AG04450 (cell line): ENCODE data around the gene DDX10. TPM values are rescaled to one million over a fixed set of nuclear protein-coding genes. Genes with fewer than 3 reads are reported as not detected.

ENCODE experiments used
- CTCF ChIA-PET: fragments of 300-600, 350-600 bp; formaldehyde crosslinking; extraction: SDS; loops from one replicate; lab custom pipeline; 2022; ENCODE audit warnings: antibody characterized with exemption, inconsistent platforms; lab: Charles Lee
- POLR2A ChIA-PET: fragments of 350-600 bp; formaldehyde crosslinking; extraction: SDS; loops from one replicate; lab custom pipeline; 2021; ENCODE audit warnings: antibody characterized with exemption, inconsistent platforms; lab: Yijun Ruan, JAX
- DNase-seq: peaks from one replicate; pipeline ENCODE4 v3.0.0-alpha.2; 2011; ENCODE audit warnings: low read depth, low spot score
- H3K27ac ChIP-seq: one replicate; pipeline ENCODE4 v1.5.1; 2012; ENCODE audit warnings: low read depth, low read length, control low read depth
- H3K27me3 ChIP-seq: one replicate; pipeline ENCODE4 v1.6.0; 2012; ENCODE audit warnings: low read length; ENCODE audit not compliant: control insufficient read depth, insufficient read depth
- H3K4me3 ChIP-seq: 2 replicates; pipeline ENCODE4 v1.5.1; 2011; ENCODE audit warnings: mild to moderate bottlenecking, low read depth, low read length, control low read depth
- H3K9me3 ChIP-seq: 2 replicates; pipeline ENCODE4 v1.5.1; 2012; ENCODE audit warnings: low read length; ENCODE audit not compliant: control insufficient read depth, insufficient read depth
- polyA plus RNA-seq: library from polyadenylated mRNA; depleted of rRNA; stranded (reverse); fragments of >200 nt; gene quantifications from 2 replicates; pipeline ENCODE4 v1.2.3, GENCODE V29; 2011
- TF ChIP-seq, protein P1 (sequence below): IDR thresholded peaks from 2 replicates; pipeline ENCODE4 v1.5.1; 2011; ENCODE audit warnings: low read depth, low read length, control low read depth, inconsistent platforms

Gene DDX10
- polyA plus RNA-seq, 1 experiment: 27.1 TPM

DNA sequence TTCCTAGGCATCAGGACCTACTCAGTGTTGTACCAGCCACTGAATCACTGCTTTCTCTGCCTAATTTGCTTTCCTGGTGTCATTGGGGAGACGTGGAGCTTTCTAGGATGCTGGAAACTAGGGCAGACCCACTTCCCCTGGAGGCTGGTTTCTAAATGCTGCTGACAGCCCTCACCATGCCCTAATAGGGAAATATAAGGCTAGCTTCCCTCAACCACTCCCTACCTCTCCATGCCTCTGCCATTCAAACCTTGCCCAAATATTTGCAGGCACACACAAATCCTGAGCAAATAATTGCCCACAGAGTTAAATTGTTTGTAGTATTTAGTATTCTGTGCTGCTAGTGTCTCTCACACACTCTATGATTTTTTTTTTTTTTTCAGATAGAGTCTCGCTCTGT lies 310.2 kb downstream of the DDX10 start:
- ChIA-PET POLR2A (no interaction called here), CTCF (no interaction called here)
- TF ChIP-seq, protein P1, sequence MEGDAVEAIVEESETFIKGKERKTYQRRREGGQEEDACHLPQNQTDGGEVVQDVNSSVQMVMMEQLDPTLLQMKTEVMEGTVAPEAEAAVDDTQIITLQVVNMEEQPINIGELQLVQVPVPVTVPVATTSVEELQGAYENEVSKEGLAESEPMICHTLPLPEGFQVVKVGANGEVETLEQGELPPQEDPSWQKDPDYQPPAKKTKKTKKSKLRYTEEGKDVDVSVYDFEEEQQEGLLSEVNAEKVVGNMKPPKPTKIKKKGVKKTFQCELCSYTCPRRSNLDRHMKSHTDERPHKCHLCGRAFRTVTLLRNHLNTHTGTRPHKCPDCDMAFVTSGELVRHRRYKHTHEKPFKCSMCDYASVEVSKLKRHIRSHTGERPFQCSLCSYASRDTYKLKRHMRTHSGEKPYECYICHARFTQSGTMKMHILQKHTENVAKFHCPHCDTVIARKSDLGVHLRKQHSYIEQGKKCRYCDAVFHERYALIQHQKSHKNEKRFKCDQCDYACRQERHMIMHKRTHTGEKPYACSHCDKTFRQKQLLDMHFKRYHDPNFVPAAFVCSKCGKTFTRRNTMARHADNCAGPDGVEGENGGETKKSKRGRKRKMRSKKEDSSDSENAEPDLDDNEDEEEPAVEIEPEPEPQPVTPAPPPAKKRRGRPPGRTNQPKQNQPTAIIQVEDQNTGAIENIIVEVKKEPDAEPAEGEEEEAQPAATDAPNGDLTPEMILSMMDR: no peak
- Histone ChIP-seq H3K4me3 (no peak overlapping the region), H3K9me3 (no peaks in the 10 kb centered on the region), H3K27me3 (no peaks in the 10 kb centered on the region), H3K27ac (no peak overlapping the region)
- no peak for DNase-seq

- no peaks in the 10 kb centered on the region for H3K27me3 ChIP-seq
- POLR2A ChIA-PET: no interaction called here
- CTCF ChIA-PET: interaction anchor here (1.0 kb wide), 1 partner anchor 9 kb away, joined by 5 read pairs; no protein-coding TSS in a partner anchor
- TF ChIP-seq, protein P1: no peak
- H3K4me3 ChIP-seq: no peak overlapping the region
- H3K9me3 ChIP-seq: no peaks in the 10 kb centered on the region
- H3K27ac ChIP-seq: no peak overlapping the region
- DNase-seq: no peak
These were observed 310.8 kb downstream of the DDX10 start for GRCh38 chr11:108975641-108976071.

- Histone ChIP-seq H3K27ac (no peak overlapping the region), H3K27me3 (no peaks in the 10 kb centered on the region), H3K4me3 (no peak overlapping the region), H3K9me3 (no peaks in the 10 kb centered on the region)
- CTCF ChIA-PET: interaction anchor here (0.6 kb wide), 1 partner anchor 189 kb away, joined by 3 read pairs; no protein-coding TSS in a partner anchor
- TF ChIP-seq, protein P1: no peak
- DNase-seq: no peak
- POLR2A ChIA-PET: no interaction called here
These were observed 319.0 kb downstream of the DDX10 start for GRCh38 chr11:108983636-108984420.

GRCh38 chr11:108984523-108984922 lies 319.7 kb downstream of the DDX10 start:
- POLR2A ChIA-PET: no interaction called here
- no peak overlapping the region for H3K27ac ChIP-seq

More at GRCh38 chr11:108984523-108984922, 319.7 kb downstream of the DDX10 start:
- CTCF ChIA-PET: interaction anchor here (0.8 kb wide), 1 partner anchor 9 kb away, joined by 5 read pairs; no protein-coding TSS in a partner anchor
- TF ChIP-seq, protein P1: no peak
- Histone ChIP-seq H3K27me3 (no peaks in the 10 kb centered on the region), H3K9me3 (no peaks in the 10 kb centered on the region), H3K4me3 (no peak overlapping the region)
- DNase-seq: no peak
